ENCODE data around the gene DOCK4. TPM values are rescaled to one million over a fixed set of nuclear protein-coding genes. Genes with fewer than 3 reads are reported as not detected.

DOCK4 gene
- total RNA-seq, 1 donor from 2014 or later = 4.5 TPM

DNA sequence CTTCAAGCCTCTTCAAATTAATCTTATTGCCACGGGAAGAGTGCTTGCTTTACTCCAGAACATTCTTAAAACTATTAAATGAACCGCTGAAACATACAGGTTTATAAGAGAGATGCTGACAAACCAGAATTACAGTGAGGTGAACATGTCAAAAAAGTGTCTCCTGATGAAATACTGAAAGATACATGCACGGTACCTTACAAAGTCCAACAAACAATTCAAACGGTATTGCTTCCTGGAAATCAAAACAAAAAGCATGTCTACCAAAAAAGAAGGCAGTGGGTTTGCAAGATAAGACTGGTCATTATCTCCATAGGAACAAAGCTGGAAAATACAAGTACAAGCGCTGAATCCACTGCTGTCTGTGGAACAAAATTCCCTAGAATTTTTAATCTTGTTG lies 174.5 kb downstream of the DOCK4 start:
- Histone ChIP-seq H3K4me3 (ENCODE audit: low read depth, low read length) (no peak overlapping the region), H3K27me3 (ENCODE audit: control insufficient read depth, insufficient read depth, low read length) (no peaks in the 10 kb centered on the region), H3K36me3 (ENCODE audit: control insufficient read depth, insufficient read depth, low read length) (no peaks in the 10 kb centered on the region)
- DNase-seq (ENCODE audit: low read depth) = no peak
- no peak for FAIRE-seq
- TF ChIP-seq CTCF (IDR thresholded peaks at IDR 0.05; ENCODE audit: insufficient read depth, low read length, severe bottlenecking) = no peak

DNA sequence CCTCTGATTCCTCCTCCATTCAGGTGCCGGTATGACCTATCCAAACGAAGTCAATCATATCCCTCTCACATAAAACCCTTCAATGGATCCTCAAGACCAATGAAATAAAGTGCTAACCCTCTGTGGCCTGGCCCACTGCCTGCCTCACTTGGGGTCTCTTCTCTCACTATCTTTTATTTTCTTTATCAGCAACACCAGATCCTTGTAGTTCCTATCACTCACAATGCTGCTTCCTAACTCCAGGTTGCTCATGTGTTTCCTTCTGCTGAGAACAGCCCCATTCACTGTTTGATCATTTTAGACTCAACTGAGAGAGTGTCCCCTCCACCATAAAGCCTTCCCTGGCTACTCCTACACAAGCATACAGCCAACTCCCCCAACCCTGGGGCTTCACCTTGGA lies 180.6 kb downstream of the DOCK4 start:
- Histone ChIP-seq H3K27me3 (ENCODE audit: control insufficient read depth, insufficient read depth, low read length) (no peaks in the 10 kb centered on the region), H3K4me3 (ENCODE audit: low read depth, low read length) (no peak overlapping the region), H3K36me3 (ENCODE audit: control insufficient read depth, insufficient read depth, low read length) (no peaks in the 10 kb centered on the region)
- FAIRE-seq (no peak), DNase-seq (ENCODE audit: low read depth) (no peak)
- no peak for TF ChIP-seq CTCF (IDR thresholded peaks at IDR 0.05; ENCODE audit: insufficient read depth, low read length, severe bottlenecking)

DNA sequence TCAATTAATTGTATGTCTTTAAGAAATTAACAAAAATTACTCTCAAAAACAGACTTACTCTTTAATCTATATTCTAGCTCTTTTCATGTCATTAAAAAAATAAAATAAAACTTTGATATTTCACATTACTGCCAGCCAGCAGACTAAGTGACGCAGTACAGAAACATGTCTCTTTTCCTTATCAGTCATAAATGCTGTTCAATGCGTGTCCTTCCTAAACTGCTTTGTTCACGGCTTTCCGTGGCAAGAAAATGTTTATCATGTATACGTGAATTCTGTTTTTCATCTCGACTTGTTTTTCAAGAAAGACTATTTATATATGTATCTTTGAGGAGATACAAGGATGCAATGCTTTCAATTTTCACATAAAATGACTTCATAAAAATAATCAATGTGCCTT lies 182.4 kb downstream of the DOCK4 start:
- H3K4me3 ChIP-seq (ENCODE audit: low read depth, low read length) = no peak overlapping the region
- H3K36me3 ChIP-seq (ENCODE audit: control insufficient read depth, insufficient read depth, low read length) = no peaks in the 10 kb centered on the region
- no peaks in the 10 kb centered on the region for H3K27me3 ChIP-seq (ENCODE audit: control insufficient read depth, insufficient read depth, low read length)
- DNase-seq (ENCODE audit: low read depth) (no peak), FAIRE-seq (no peak)
- TF ChIP-seq CTCF (IDR thresholded peaks at IDR 0.05; ENCODE audit: insufficient read depth, low read length, severe bottlenecking) = no peak

DNA sequence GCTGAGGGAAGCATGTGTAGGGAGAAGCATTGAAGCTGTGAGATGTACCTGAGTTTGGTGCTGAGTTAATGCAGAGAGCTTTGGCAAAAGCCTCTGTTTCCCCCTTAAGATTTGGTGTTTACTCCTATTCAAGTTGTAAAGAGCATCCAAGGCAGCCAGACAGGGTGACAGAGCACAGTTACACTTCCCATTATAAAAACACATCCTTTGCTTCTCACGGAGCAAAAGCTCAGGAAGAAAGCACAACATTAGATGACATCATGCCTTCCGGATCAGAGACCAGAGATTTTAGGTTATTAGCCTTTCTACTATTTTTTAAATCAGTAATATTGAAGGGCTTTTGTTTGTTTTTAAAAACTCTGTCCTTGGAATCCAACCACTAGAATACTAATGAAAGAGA lies 182.9 kb downstream of the DOCK4 start:
- DNase-seq (ENCODE audit: low read depth) (no peak), FAIRE-seq (no peak)
- Histone ChIP-seq H3K27me3 (ENCODE audit: control insufficient read depth, insufficient read depth, low read length) (no peaks in the 10 kb centered on the region), H3K4me3 (ENCODE audit: low read depth, low read length) (no peak overlapping the region), H3K36me3 (ENCODE audit: control insufficient read depth, insufficient read depth, low read length) (no peaks in the 10 kb centered on the region)
- TF ChIP-seq CTCF (IDR thresholded peaks at IDR 0.05; ENCODE audit: insufficient read depth, low read length, severe bottlenecking) = no peak

- no peaks in the 10 kb centered on the region for H3K36me3 ChIP-seq (ENCODE audit: control insufficient read depth, insufficient read depth, low read length)
- no peaks in the 10 kb centered on the region for H3K27me3 ChIP-seq (ENCODE audit: control insufficient read depth, insufficient read depth, low read length)
- no peak for FAIRE-seq
- no peak overlapping the region for H3K4me3 ChIP-seq (ENCODE audit: low read depth, low read length)
- TF ChIP-seq CTCF (IDR thresholded peaks at IDR 0.05; ENCODE audit: insufficient read depth, low read length, severe bottlenecking) = no peak
- no peak for DNase-seq (ENCODE audit: low read depth)
Measured at GRCh38 chr7:112022128-112022527, 184.1 kb downstream of the DOCK4 start.

GRCh38 chr7:112021379-112022044 lies 184.7 kb downstream of the DOCK4 start:
- FAIRE-seq (no peak), DNase-seq (ENCODE audit: low read depth) (no peak)
- no peaks in the 10 kb centered on the region for H3K27me3 ChIP-seq (ENCODE audit: control insufficient read depth, insufficient read depth, low read length)
- no peak overlapping the region for H3K4me3 ChIP-seq (ENCODE audit: low read depth, low read length)
- TF ChIP-seq CTCF (IDR thresholded peaks at IDR 0.05; ENCODE audit: insufficient read depth, low read length, severe bottlenecking) = no peak
- H3K36me3 ChIP-seq (ENCODE audit: control insufficient read depth, insufficient read depth, low read length) = no peaks in the 10 kb centered on the region
